ENCODE results near the gene CLEC18A.
"Not testable (repeated sequence)": the region's sequence is repeated elsewhere in the genome, so short reads cannot be mapped to it uniquely, and the experiment has no call there.

The CLEC18A gene

GRCh38 chr16:69951017-69951671 is at the start of gene CLEC18A:
TSS of gene CLEC18A (plus strand) at chr16:69951334. CDS start at chr16:69951367, 33 bp downstream.
- DNase-seq = not testable (repeated sequence)

- no peak for DNase-seq
Measured at GRCh38 chr16:69903865-69904415, 47.2 kb upstream of the CLEC18A start.

- DNase-seq = no peak
Measured at GRCh38 chr16:69904495-69905170, 46.5 kb upstream of the CLEC18A start.

GRCh38 chr16:69905171-69905555 is 46.0 kb upstream of the CLEC18A start:
- DNase-seq = no peak

GRCh38 chr16:69906838-69907401 is 44.2 kb upstream of the CLEC18A start:
- peak; percentile 83 for DNase-seq

- no peak for DNase-seq
Measured at GRCh38 chr16:69909043-69909442, 42.1 kb upstream of the CLEC18A start.

- DNase-seq = no peak
Measured at GRCh38 chr16:69909760-69910159, 41.4 kb upstream of the CLEC18A start.

- DNase-seq = no peak
Measured at GRCh38 chr16:69910964-69911363, 40.2 kb upstream of the CLEC18A start.

- no peak for DNase-seq
Measured at GRCh38 chr16:69916462-69916861, 34.7 kb upstream of the CLEC18A start.

GRCh38 chr16:69917311-69917710 is 33.8 kb upstream of the CLEC18A start:
- DNase-seq = no peak

GRCh38 chr16:69917739-69918138 is 33.4 kb upstream of the CLEC18A start:
- DNase-seq = peak; percentile 97

GRCh38 chr16:69918241-69918640 is 32.9 kb upstream of the CLEC18A start:
- no peak for DNase-seq

- DNase-seq = peak; percentile 67
Measured at GRCh38 chr16:69921127-69921526, 30.0 kb upstream of the CLEC18A start.

- no peak for DNase-seq
Measured at GRCh38 chr16:69922200-69922599, 28.9 kb upstream of the CLEC18A start.

- DNase-seq = no peak
Measured at GRCh38 chr16:69924041-69924775, 26.9 kb upstream of the CLEC18A start.

- peak; percentile 83 for DNase-seq
Measured at GRCh38 chr16:69924777-69925191, 26.4 kb upstream of the CLEC18A start.

GRCh38 chr16:69925311-69925710 is 25.8 kb upstream of the CLEC18A start:
- no peak for DNase-seq

GRCh38 chr16:69926241-69926640 is 24.9 kb upstream of the CLEC18A start:
- DNase-seq = no peak

- peak; percentile 61 for DNase-seq
Measured at GRCh38 chr16:69927056-69927757, 23.9 kb upstream of the CLEC18A start.

GRCh38 chr16:69928856-69929400 is 22.2 kb upstream of the CLEC18A start:
- DNase-seq = no peak

GRCh38 chr16:69929480-69929879 is 21.7 kb upstream of the CLEC18A start:
- no peak for DNase-seq

- peak; percentile 66 for DNase-seq
Measured at GRCh38 chr16:69930117-69930776, 20.9 kb upstream of the CLEC18A start.

Measured in fibroblast of skin of right quadriceps (primary cell).